Stimulated activated CD4-positive, alpha-beta T cell treated with anti-CD3 and anti-CD28 coated beads, Interleukin-15, amount 100 ng/mL, for 1 hour (primary cell): ENCODE data around the gene TEDC2.
A peak's percentile ranks its signal among the peaks of the same experiment; 100 is the strongest.

Experiments used
- DNase-seq, 2 donors: peaks; one replicate each; pipeline ENCODE4 v3.0.0-alpha.2; 2020; ENCODE audit warnings: low read depth in 1 of 2, low spot score in 1 of 2

Gene TEDC2

GRCh38 chr16:2512735-2513404 lies 53.0 kb downstream of the TEDC2 start:
- no peak for DNase-seq

GRCh38 chr16:2513405-2514332 lies 53.8 kb downstream of the TEDC2 start, which contains the start of gene ATP6V0C:
Gene ATP6V0C, plus strand, starts transcription at chr16:2513952. Its CDS starts 152 bp downstream, at chr16:2514104.
- DNase-seq: peak; percentile 86 to 89
